ENCODE results near the gene ISCU.
"Not testable (repeated sequence)": the region's sequence is repeated elsewhere in the genome, so short reads cannot be mapped to it uniquely, and the experiment has no call there.

The ISCU gene

GRCh38 chr12:108611884-108612415 lies 49.6 kb downstream of the ISCU start:
- H3K4me1 ChIP-seq (ENCODE audit: control insufficient read depth, insufficient read depth, low read length) = peaks cover 11% of the 10 kb centered on the region
- H3K9me3 ChIP-seq (ENCODE audit: control insufficient read depth, low read length) = no peaks in the 10 kb centered on the region
- no peaks in the 10 kb centered on the region for H3K36me3 ChIP-seq (ENCODE audit: control insufficient read depth, insufficient read depth, low read length)
- no peak overlapping the region for H3K4me3 ChIP-seq (ENCODE audit: insufficient read depth, low read depth, low read length)
- no peak overlapping the region for H3K27ac ChIP-seq (ENCODE audit: insufficient read depth, low read depth, low read length, poor library complexity, severe bottlenecking)
- H3K27me3 ChIP-seq (ENCODE audit: control insufficient read depth, insufficient read depth, low read length, poor library complexity, severe bottlenecking) = no peaks in the 10 kb centered on the region
- 62 to 64% methylated on average over 5 of the region's 5 CpGs for whole genome bisulfite sequencing, 2 experiments

DNA sequence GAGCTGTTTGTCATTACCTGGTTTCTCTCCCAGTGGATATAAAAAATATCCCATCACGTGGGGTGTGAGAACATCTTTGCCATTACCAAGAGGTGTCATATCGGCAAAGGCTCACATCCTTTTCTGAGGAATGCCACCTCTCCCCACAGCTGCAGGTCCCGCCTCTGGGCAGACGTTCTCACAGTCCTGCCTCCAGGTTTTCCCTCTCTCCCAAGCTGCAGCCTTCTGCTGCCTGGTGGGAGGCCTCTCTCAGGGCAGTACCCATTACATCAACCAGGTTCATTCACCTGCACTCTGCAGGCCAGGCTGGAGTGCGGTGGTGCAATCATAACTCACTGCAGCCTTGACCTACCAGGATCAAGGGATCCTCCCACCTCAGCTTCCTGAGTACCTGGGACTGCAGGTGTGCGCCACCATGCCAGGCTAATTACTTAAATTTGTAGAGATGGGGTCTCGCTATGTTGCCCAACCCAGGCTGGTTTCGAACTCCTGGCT lies 50.4 kb downstream of the ISCU start:
- no peaks in the 10 kb centered on the region for H3K36me3 ChIP-seq (ENCODE audit: control insufficient read depth, insufficient read depth, low read length)
- WGBS, 2 experiments = 68 to 69% methylated on average over 8 of the region's 8 CpGs
- H3K9me3 ChIP-seq (ENCODE audit: control insufficient read depth, low read length) = no peaks in the 10 kb centered on the region
- H3K4me3 ChIP-seq (ENCODE audit: insufficient read depth, low read depth, low read length) = no peak overlapping the region
- peaks cover 11% of the 10 kb centered on the region for H3K4me1 ChIP-seq (ENCODE audit: control insufficient read depth, insufficient read depth, low read length)
- H3K27me3 ChIP-seq (ENCODE audit: control insufficient read depth, insufficient read depth, low read length, poor library complexity, severe bottlenecking) = no peaks in the 10 kb centered on the region
- H3K27ac ChIP-seq (ENCODE audit: insufficient read depth, low read depth, low read length, poor library complexity, severe bottlenecking) = no peak overlapping the region

- Histone ChIP-seq H3K4me1 (ENCODE audit: control insufficient read depth, insufficient read depth, low read length) (peaks cover 11% of the 10 kb centered on the region), H3K27ac (ENCODE audit: insufficient read depth, low read depth, low read length, poor library complexity, severe bottlenecking) (no peak overlapping the region), H3K4me3 (ENCODE audit: insufficient read depth, low read depth, low read length) (no peak overlapping the region), H3K9me3 (ENCODE audit: control insufficient read depth, low read length) (no peaks in the 10 kb centered on the region), H3K27me3 (ENCODE audit: control insufficient read depth, insufficient read depth, low read length, poor library complexity, severe bottlenecking) (no peaks in the 10 kb centered on the region), H3K36me3 (ENCODE audit: control insufficient read depth, insufficient read depth, low read length) (no peaks in the 10 kb centered on the region)
- 75 to 80% methylated on average over 9 of the region's 9 CpGs for WGBS, 2 experiments
These were observed 51.2 kb downstream of the ISCU start for GRCh38 chr12:108613548-108613947.

DNA sequence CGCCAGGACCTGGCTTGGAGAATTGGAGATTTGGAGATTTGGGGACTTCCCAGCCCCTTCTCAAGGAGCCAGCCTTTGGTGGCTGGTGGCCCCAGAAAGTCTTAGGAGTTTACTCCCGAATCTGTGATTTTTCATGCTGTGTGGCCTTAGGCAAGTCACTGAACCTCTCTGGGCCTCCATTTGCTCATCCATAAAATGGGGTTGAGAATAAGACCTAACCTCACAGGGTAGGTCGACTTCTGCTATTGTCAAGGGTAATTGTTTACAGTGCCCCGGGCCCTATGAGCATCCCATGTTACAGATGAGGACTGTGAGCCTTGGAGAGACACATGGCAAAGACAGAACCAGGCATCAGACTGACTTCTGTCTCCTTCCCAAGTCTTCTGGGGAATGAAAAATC lies 51.6 kb downstream of the ISCU start:
- Histone ChIP-seq H3K27ac (ENCODE audit: insufficient read depth, low read depth, low read length, poor library complexity, severe bottlenecking) (no peak overlapping the region), H3K36me3 (ENCODE audit: control insufficient read depth, insufficient read depth, low read length) (no peaks in the 10 kb centered on the region), H3K4me1 (ENCODE audit: control insufficient read depth, insufficient read depth, low read length) (peaks cover 11% of the 10 kb centered on the region), H3K9me3 (ENCODE audit: control insufficient read depth, low read length) (no peaks in the 10 kb centered on the region), H3K27me3 (ENCODE audit: control insufficient read depth, insufficient read depth, low read length, poor library complexity, severe bottlenecking) (no peaks in the 10 kb centered on the region), H3K4me3 (ENCODE audit: insufficient read depth, low read depth, low read length) (no peak overlapping the region)
- 91 to 94% methylated on average over 4 of the region's 4 CpGs for WGBS, 2 experiments

- Histone ChIP-seq H3K9me3 (ENCODE audit: control insufficient read depth, low read length) (no peaks in the 10 kb centered on the region), H3K36me3 (ENCODE audit: control insufficient read depth, insufficient read depth, low read length) (no peaks in the 10 kb centered on the region), H3K4me3 (ENCODE audit: insufficient read depth, low read depth, low read length) (no peak overlapping the region), H3K4me1 (ENCODE audit: control insufficient read depth, insufficient read depth, low read length) (peaks cover 8% of the 10 kb centered on the region), H3K27ac (ENCODE audit: insufficient read depth, low read depth, low read length, poor library complexity, severe bottlenecking) (no peak overlapping the region), H3K27me3 (ENCODE audit: control insufficient read depth, insufficient read depth, low read length, poor library complexity, severe bottlenecking) (no peaks in the 10 kb centered on the region)
- WGBS, 2 experiments = 92 to 94% methylated on average over 6 of the region's 6 CpGs
These were observed 52.2 kb downstream of the ISCU start for GRCh38 chr12:108614639-108615038.

- 91 to 97% methylated on average over 1 of the region's 1 CpG for WGBS, 2 experiments
- no peak overlapping the region for H3K27ac ChIP-seq (ENCODE audit: insufficient read depth, low read depth, low read length, poor library complexity, severe bottlenecking)
- H3K27me3 ChIP-seq (ENCODE audit: control insufficient read depth, insufficient read depth, low read length, poor library complexity, severe bottlenecking) = no peaks in the 10 kb centered on the region
- no peaks in the 10 kb centered on the region for H3K9me3 ChIP-seq (ENCODE audit: control insufficient read depth, low read length)
- peaks cover 5% of the 10 kb centered on the region for H3K4me1 ChIP-seq (ENCODE audit: control insufficient read depth, insufficient read depth, low read length)
- H3K36me3 ChIP-seq (ENCODE audit: control insufficient read depth, insufficient read depth, low read length) = no peaks in the 10 kb centered on the region
- no peak overlapping the region for H3K4me3 ChIP-seq (ENCODE audit: insufficient read depth, low read depth, low read length)
These were observed 53.5 kb downstream of the ISCU start for GRCh38 chr12:108615918-108616317.

DNA sequence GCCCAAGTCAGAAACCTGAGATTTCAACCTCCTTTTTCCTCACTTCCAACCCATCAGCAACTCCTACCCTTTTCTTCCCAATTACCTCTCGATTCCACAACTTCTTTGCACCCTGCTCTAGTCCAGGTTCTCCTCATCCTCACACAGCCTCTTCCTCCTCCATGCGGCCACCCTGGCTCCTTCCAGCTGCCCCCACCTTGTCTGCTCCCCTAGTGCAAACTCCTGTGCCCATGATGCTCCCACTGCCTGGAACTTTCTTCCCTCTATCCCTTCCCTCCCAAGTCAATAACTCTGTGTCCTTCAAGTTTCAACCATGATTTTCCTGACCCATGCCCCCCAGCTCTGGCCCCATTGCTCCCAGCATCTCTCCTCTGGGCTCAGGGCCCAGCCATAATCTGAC lies 54.0 kb downstream of the ISCU start:
- no peaks in the 10 kb centered on the region for H3K9me3 ChIP-seq (ENCODE audit: control insufficient read depth, low read length)
- no peaks in the 10 kb centered on the region for H3K27me3 ChIP-seq (ENCODE audit: control insufficient read depth, insufficient read depth, low read length, poor library complexity, severe bottlenecking)
- peaks cover 5% of the 10 kb centered on the region for H3K4me1 ChIP-seq (ENCODE audit: control insufficient read depth, insufficient read depth, low read length)
- H3K36me3 ChIP-seq (ENCODE audit: control insufficient read depth, insufficient read depth, low read length) = no peaks in the 10 kb centered on the region
- 91 to 93% methylated on average over 2 of the region's 2 CpGs for WGBS, 2 experiments
- no peak overlapping the region for H3K4me3 ChIP-seq (ENCODE audit: insufficient read depth, low read depth, low read length)
- H3K27ac ChIP-seq (ENCODE audit: insufficient read depth, low read depth, low read length, poor library complexity, severe bottlenecking) = no peak overlapping the region

DNA sequence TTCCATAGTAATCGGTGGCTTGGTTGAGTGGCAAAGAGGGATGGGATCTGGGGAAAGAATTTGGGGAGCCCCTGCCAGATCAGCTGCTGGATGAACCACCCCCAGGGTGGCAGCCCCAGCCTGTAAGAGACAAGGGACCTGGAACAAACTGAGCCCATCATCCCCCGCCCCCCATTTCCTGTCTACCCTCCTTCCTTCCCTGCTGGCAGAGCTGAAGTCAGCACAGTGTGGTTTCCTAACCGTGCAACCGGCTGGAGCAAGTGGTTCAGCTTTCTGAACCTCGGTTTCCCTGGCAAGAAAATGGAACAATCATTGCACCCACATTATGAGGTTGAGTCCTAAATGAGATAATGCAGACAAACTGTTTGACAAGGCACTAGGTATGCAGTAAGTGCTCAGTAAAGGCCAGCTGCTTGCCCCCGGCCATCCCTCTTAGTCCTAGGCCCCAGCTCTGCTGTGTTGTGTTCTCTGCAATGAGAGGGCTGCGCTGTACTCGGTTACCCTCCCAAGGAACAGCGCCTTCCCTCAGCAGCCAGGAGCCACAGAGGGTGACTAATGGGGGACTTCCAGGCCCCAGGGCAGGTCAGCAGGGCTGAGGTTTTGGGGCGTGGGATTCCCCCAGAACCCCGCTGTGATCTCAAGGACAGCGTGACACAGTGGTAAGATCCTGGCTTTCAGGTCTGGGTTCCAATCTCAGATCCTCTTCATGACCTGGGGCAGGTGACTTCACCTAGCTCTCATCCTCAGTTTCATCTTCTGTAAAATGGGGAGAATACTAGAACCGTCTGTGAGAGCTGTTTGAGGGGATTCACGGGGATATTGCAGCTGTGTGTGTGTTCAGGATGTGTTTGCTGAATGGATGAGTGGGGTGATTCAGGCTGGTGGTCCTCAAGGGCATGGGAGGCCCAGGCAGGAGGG lies 54.8 kb downstream of the ISCU start:
- H3K27ac ChIP-seq (ENCODE audit: insufficient read depth, low read depth, low read length, poor library complexity, severe bottlenecking) = no peak overlapping the region
- H3K4me3 ChIP-seq (ENCODE audit: insufficient read depth, low read depth, low read length) = no peak overlapping the region
- 88 to 90% methylated on average over 14 of the region's 14 CpGs for WGBS, 2 experiments
- no peaks in the 10 kb centered on the region for H3K9me3 ChIP-seq (ENCODE audit: control insufficient read depth, low read length)
- H3K4me1 ChIP-seq (ENCODE audit: control insufficient read depth, insufficient read depth, low read length) = peaks cover 8% of the 10 kb centered on the region
- H3K27me3 ChIP-seq (ENCODE audit: control insufficient read depth, insufficient read depth, low read length, poor library complexity, severe bottlenecking) = no peaks in the 10 kb centered on the region
- no peaks in the 10 kb centered on the region for H3K36me3 ChIP-seq (ENCODE audit: control insufficient read depth, insufficient read depth, low read length)

DNA sequence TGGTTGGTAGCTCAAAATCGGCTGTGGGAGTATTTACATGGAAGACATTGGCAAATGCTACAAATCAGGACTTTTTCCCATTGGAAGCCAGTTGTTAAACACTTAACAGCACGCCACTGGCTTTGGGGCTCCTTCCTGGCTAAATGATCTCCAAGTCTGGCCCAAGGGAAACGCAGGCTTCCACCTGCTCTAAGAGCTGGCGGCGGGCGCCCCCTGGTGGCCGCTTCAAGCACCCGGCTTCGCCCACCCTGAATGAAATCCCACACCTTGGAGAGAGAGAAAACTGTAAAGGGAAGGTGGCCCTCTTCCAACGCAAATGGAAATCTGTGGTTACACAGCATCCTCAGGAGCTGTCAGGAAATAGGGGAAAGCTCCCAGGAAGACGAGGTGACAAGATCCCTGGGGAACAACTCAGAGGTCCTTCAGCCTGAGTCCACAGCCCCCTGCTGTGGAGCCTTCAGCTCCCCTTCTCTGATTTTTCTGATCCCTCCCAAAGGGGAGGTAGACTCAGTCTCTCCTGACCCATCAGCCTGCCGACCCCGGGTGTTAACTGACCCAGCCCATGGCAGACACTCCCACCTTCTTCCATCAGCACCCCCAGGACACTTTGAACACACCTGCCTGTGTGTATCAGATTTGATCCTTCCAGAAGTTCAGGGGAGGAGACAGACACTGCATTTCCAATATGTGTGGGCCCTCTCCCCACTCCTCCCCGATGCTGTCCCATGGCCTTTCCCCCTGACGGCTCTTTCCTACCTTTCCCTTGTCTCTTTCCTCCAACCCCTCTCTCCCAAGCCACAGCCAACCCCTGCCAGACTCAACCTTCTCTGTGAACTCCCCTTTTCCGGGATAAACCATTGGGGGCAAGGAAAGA lies 55.9 kb downstream of the ISCU start:
- H3K4me3 ChIP-seq (ENCODE audit: insufficient read depth, low read depth, low read length) = no peak overlapping the region
- no peaks in the 10 kb centered on the region for H3K36me3 ChIP-seq (ENCODE audit: control insufficient read depth, insufficient read depth, low read length)
- no peak overlapping the region for H3K27ac ChIP-seq (ENCODE audit: insufficient read depth, low read depth, low read length, poor library complexity, severe bottlenecking)
- WGBS, 2 experiments = 24 to 26% methylated on average over 16 of the region's 16 CpGs
- H3K4me1 ChIP-seq (ENCODE audit: control insufficient read depth, insufficient read depth, low read length) = peaks cover 10% of the 10 kb centered on the region
- H3K9me3 ChIP-seq (ENCODE audit: control insufficient read depth, low read length) = no peaks in the 10 kb centered on the region
- H3K27me3 ChIP-seq (ENCODE audit: control insufficient read depth, insufficient read depth, low read length, poor library complexity, severe bottlenecking) = no peaks in the 10 kb centered on the region

GRCh38 chr12:108618953-108619274 lies 56.5 kb downstream of the ISCU start:
- not testable (repeated sequence) for H3K9me3 ChIP-seq (ENCODE audit: control insufficient read depth, low read length); H3K27me3 ChIP-seq (ENCODE audit: control insufficient read depth, insufficient read depth, low read length, poor library complexity, severe bottlenecking); H3K27ac ChIP-seq (ENCODE audit: insufficient read depth, low read depth, low read length, poor library complexity, severe bottlenecking); H3K36me3 ChIP-seq (ENCODE audit: control insufficient read depth, insufficient read depth, low read length); H3K4me3 ChIP-seq (ENCODE audit: insufficient read depth, low read depth, low read length)
- WGBS, 2 experiments = 89 to 90% methylated on average over 4 of the region's 4 CpGs
- H3K4me1 ChIP-seq (ENCODE audit: control insufficient read depth, insufficient read depth, low read length) = peaks cover 10% of the 10 kb centered on the region

Measured in ectodermal cell (in vitro differentiated cells).